NT2/D1 (cell line): ENCODE data around the gene CALHM3.

Experiments used
- YY1 ChIP-seq: IDR thresholded peaks from 2 replicates; pipeline ENCODE4 v1.6.1; 2011; ENCODE audit not compliant: insufficient read length, insufficient read depth
- ZNF274 ChIP-seq: IDR thresholded peaks from 2 replicates; pipeline ENCODE4 v1.6.1; 2011; ENCODE audit warnings: mild to moderate bottlenecking, low read depth, low read length

DNA sequence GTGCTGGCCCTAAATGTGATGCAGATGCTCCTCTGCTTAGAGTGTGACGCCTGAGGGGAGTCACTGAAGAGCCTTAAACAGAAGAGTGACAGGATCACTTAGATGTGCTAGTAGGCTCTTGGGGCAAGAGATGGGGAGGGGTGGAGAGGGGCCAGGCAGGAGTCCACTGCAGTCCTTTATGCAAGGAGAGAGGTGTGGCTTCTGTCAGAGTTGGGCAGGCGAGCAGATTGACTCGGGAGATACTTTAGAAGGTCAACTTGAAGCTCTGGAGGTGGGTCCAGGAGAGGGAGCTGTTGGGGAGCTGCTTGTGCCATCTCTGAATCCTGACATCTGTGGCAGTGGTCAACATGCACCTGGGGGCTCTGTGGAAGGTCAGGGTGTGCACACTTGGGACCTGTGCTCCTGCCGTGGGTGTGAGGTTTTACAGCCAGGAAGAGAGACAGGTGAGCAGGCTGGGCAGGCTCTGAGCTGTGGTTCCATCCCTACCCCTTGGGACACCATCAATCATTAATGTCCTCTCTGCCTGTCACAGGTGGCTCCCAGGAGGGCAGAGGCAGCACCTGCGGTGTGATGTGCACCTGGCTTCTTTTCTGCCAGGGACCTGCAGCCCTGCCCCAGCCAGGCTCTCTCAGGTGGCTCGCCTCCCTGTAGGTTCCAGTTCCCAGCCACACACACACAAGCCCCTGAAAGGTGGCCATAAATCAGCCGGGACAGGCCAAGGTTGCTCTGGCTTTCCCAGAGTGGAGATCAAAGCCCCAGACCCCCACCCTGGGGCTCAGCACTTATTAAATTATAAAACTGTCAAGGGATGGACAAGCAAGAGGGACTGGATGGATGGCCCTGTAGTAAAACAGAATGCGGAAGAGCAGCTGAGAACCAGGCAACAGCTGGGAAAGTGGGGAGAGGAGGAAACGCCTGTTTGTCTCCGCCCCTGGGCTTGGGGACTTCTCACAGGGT is 28.5 kb upstream of the CALHM3 start:
- TF ChIP-seq ZNF274 (no peak), YY1 (no peak)
